NCI-H2196 treated with DMSO at 0.1 percent for 48 hours (cell line): ENCODE data around the gene MYL5.
"Not testable (repeated sequence)": the region's sequence is repeated elsewhere in the genome, so short reads cannot be mapped to it uniquely, and the experiment has no call there.

Experiments
- DNase-seq: peaks from one replicate; lab custom pipeline; 2025; ENCODE audit not compliant: unreplicated experiment; lab: John Stamatoyannopoulos, UW

The MYL5 gene

DNA sequence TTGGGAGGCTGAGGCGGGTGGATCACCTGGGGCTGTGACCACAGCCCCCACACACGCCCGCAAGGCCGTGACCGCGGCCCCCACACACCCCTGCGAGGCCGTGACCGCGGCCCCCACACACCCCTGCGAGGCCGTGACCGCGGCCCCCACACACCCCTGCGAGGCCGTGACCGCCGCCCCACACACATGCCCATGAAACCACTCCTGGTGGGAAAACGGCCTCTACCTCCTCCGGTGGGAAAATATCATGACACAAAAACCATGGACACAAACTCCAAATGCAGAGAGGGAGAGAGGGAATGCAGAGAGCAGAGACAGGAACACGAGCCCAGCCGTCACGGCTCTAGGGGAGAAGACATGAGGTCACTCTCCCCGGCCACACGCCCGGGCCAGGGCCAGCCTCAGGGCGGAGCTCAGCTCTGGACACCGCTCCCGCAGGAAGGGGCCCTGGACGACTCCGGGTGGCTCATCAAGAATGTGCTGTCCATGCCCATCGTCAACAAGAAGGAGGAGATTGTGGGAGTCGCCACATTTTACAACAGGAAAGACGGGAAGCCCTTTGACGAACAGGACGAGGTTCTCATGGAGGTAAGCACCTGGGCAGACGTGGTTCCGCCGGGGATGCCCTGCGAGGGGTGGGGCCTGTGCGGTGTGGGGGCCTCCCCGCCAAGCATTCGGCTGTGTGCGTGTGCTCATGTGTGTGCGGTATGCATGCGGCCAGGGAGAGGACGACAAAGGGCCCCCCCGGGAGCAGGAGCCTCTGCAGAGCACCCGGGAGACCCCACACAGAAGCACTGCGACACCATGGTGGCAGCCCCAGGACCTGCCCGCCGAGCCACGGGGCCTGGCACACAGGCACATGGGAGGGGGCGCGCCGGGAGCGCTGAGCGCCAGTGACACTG lies 17.7 kb upstream of the MYL5 start:
- DNase-seq: no peak

- DNase-seq: no peak
Observed at GRCh38 chr4:657338-657833, 17.0 kb upstream of the MYL5 start.

DNA sequence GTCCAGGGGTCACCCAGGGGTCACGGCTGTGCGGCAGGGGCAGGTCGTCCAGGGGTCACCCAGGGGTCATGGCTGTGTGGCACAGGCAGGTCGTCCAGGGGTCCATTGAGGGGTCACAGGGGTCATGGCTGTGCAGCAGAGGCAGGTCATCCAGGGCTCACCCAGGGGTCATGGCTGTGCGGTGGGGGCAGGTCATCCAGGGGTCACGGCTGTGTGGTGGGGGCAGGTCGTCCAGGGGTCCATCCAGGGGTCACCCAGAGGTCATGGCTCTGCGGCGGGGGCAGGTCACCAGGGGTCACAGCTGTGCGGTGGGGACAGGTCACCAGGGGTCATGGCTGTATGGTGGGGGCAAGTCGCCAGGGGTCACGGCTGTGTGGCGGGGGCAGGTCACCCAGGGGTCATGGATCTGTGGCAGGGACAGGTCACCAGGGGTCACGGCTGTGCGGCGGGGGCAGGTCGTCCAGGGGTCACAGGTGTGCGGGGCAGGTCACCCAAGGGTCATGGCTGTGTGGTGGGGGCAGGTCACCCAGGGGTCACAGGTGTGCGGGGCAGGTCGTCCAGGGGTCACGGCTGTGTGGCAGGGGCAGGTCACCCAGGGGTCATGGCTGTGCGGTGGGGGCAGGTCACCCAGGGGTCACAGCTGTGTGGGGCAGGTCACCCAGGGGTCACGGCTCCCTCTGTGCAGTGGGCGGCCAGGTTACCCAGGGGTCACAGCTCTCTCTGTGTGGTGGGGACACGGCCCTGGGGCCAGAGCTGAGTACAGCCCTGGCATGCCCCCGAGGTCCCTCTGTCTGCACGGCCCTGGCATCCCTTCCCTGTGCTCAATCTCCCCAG lies 16.3 kb upstream of the MYL5 start:
- DNase-seq: no peak

DNA sequence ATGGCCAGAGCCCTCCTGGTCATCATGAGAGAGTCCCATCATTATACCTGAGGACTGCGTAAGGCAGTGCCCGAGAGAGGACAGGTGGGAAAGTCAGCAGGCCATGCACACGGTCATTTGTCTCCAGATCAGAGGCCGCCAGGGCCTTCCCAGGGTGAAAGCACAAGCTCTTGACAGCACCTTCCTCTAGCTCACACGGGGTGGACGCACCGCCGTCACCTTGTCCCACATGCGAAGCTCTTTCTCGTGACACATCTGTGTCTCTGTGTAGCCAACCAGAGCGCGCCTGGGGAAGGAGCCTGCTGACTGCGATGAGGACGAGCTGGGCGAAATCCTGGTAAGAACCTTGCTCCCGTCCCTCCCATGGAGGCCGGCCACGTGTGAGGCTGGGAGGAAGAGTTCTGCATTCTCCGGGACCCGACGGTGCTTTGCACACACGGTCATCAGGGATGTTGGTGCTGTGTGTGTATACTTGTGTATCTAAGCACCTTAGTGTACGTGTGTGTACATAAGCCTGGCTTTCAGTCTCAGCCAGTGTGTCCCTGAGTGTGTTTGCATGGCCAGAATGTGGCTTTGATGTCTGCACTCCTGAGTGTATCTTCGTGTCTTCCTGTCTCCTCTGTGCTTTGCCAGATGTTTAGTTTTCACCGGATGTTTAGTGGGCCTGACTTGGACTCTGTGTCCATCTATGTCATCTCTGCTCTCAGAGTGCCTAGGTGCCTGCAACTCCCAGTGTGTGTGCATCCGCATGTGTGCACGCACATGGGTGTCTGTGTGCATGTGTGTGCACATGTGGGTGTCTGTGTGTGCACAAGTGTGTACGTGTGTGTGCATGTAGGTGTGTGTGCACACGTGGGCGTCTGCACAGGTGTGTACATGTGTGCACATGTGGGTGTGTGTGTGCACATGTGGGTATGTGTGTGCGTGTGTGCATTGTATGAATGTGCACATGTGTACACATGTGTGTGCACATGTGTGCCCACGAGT lies 15.4 kb upstream of the MYL5 start:
- no peak for DNase-seq

DNA sequence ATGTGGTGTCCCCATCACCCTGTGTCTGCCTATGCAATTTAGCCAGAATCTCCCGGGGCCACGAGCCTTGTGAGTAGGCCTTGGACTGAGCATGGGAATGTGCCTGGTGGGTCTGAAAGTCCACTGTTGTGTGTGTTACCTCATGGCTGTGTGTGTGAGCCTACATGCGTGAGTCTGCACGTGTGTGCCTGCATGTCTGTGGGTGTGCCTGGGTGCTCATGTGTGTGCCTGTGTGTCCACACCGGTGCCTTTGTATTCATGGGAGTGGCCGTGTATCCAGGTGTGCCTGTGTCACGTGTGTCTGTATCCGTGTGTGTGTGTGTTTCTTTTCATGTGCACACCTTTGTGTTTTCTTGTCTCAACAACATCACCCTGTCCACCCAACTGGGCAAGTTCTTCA lies 14.5 kb upstream of the MYL5 start:
- DNase-seq: no peak

DNA sequence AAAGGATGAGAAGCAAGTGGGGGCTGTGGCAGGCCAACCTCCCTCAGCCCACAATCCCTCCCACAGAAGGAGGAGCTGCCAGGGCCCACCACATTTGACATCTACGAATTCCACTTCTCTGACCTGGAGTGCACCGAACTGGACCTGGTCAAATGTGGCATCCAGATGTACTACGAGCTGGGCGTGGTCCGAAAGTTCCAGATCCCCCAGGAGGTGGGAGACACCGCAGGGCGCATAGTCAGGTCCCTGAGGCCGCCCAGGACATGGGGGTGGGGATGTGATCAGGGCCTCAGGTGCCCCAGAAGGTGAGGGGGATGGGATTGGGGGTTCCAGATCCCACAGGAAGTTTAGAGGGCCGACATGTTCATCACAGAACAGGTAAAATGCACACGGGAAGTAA lies 13.9 kb upstream of the MYL5 start:
- no peak for DNase-seq

DNA sequence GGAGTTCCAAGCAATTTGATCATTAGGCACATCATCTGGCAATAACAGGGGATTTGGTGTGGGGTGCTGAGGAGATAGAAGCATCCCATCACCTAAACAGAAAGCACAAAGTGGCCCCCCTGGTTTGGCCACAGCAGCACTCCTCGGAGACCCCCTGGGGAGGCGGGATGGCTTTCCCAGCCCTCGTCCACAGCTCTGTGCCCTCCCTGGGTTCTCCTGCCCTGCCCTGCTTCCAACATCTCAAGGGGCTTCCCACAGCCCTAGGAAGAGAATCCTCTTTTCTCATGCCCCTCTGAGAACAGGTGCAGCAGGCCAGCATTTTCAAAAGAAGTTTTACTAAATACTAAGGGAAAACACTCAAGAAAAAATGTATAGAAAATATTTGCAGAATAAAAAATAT lies 13.1 kb upstream of the MYL5 start:
- no peak for DNase-seq

DNA sequence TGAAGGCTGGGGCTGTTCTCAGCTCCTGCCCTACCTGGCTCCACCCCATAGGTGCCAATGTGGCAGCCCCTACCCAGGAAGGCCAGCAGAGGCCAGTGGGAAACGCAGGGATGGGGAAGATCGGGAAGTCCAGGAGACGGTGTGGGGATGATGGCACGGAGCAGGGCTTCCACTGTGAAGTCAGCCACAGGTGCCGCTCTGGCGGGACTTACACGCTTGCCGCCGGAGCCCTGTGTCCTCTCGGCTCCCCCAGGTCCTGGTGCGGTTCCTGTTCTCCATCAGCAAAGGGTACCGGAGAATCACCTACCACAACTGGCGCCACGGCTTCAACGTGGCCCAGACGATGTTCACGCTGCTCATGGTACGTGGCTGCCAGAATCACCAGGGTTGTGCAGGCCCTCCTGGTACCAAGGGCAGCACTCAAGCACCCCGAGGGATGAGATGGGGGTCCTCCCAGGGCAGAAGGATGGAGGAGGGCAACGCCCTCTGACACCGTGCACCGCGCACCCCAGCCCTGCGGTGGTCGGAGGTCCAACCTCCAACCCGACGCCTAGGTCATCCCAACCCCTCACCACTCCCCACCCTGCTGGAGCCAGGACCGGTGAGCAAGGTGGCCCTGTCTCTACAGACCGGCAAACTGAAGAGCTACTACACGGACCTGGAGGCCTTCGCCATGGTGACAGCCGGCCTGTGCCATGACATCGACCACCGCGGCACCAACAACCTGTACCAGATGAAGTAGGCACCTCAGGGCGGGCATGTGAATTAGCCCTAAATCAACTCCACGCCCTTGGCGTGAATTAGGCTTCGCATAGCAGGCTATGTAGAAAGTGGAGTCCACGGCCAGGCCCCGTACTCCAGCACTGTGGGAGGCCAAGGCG lies 12.2 kb upstream of the MYL5 start:
- no peak for DNase-seq

- no peak for DNase-seq
Observed at GRCh38 chr4:663046-663437, 11.3 kb upstream of the MYL5 start.

- peak; percentile 26 for DNase-seq
Observed at GRCh38 chr4:663438-664428, 10.6 kb upstream of the MYL5 start.

DNA sequence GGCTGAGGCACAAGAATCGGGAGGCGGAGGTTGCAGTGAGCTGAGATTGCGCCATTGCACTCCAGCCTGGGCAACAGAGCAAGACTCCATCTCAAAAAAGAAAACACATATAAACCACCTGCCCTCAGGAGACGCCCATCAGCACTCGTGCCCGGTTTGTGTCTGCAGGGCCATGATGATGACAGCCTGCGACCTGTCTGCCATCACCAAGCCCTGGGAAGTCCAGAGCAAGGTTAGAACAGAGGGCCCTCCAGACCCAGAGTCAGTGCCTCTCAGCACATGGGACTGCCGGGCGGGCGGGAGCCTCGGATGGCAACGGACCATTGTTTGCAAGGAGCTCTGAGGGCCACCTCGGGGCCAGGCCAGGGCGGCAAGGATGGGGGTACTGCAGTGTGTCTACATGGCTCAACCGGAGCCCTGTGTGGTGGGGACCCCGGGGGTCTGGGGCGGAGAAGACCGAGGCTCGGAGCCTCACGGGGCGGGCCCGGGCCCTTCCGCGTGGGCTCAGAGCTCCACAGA lies 9.6 kb upstream of the MYL5 start:
- no peak for DNase-seq

GRCh38 chr4:665381-665750 lies 9.0 kb upstream of the MYL5 start:
- DNase-seq: no peak

GRCh38 chr4:665751-666435 lies 8.4 kb upstream of the MYL5 start:
- DNase-seq: no peak

GRCh38 chr4:666436-666810 lies 7.9 kb upstream of the MYL5 start:
- no peak for DNase-seq

GRCh38 chr4:666822-667544 lies 7.4 kb upstream of the MYL5 start:
- no peak for DNase-seq

DNA sequence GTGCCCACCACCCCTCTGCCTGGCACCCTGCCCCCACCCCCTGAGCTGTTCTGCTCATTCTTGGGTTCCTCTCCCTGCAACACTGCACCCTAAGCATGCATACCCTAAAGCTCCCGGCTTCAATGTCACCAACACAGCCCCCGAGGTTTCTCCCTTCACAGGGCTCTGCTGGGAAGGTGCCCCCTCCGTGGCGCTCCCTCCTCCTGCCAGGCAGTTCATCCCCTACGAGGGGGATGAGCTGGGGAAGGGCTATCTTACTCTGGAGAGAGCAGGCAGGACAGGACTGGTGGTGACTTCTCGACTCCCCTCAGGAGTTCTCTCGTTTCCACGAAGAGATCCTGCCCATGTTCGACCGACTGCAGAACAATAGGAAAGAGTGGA lies 6.8 kb upstream of the MYL5 start:
- DNase-seq: no peak

- not testable (repeated sequence) for DNase-seq
Observed at GRCh38 chr4:668219-668618, 6.1 kb upstream of the MYL5 start.
